Esophagus squamous epithelium (tissue), 4 donors: ENCODE results near the gene ZEB2.

ENCODE experiments used
- POLR2A ChIP-seq, 4 donors: fragments of 450-650 bp; IDR thresholded peaks; one replicate each; pipeline ENCODE4 v1.6.1; 2017; ENCODE audit warnings: antibody characterized with exemption in 4 of 4, mild to moderate bottlenecking in 4 of 4, moderate library complexity in 3 of 4
- TF ChIP-seq, protein P1 (sequence below), 6 experiments: fragments of 450-650 bp in 4 of 6; fragments of 200-600 bp in 2 of 6; sonication (generic) in 2 of 6; IDR thresholded peaks; one replicate each; pipeline ENCODE4 v1.5.1; 2016 to 2019; ENCODE audit warnings: antibody characterized with exemption in 6 of 6, mild to moderate bottlenecking in 4 of 6, moderate library complexity in 4 of 6

- TF ChIP-seq, protein P1, sequence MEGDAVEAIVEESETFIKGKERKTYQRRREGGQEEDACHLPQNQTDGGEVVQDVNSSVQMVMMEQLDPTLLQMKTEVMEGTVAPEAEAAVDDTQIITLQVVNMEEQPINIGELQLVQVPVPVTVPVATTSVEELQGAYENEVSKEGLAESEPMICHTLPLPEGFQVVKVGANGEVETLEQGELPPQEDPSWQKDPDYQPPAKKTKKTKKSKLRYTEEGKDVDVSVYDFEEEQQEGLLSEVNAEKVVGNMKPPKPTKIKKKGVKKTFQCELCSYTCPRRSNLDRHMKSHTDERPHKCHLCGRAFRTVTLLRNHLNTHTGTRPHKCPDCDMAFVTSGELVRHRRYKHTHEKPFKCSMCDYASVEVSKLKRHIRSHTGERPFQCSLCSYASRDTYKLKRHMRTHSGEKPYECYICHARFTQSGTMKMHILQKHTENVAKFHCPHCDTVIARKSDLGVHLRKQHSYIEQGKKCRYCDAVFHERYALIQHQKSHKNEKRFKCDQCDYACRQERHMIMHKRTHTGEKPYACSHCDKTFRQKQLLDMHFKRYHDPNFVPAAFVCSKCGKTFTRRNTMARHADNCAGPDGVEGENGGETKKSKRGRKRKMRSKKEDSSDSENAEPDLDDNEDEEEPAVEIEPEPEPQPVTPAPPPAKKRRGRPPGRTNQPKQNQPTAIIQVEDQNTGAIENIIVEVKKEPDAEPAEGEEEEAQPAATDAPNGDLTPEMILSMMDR (IDR thresholded peaks at IDR 0.05) = no peak
- no peak for TF ChIP-seq POLR2A (IDR thresholded peaks at IDR 0.05)
Observed at GRCh38 chr2:144496092-144496976, 23.6 kb downstream of the ZEB2 start.
